Measurements from ENCODE around the gene IQUB. TPM values are rescaled to one million over a fixed set of nuclear protein-coding genes. Genes with fewer than 3 reads are reported as not detected.
"Not testable (repeated sequence)": the region's sequence is repeated elsewhere in the genome, so short reads cannot be mapped to it uniquely, and the experiment has no call there.

Gene IQUB
- total RNA-seq, 5 donors from 2014 or later (not counting 1 experiment from before 2014, with no cell fraction given): 0.09 TPM; not detected in 3

GRCh38 chr7:123480107-123480506 is 54.3 kb downstream of the IQUB start:
- no peaks in the 10 kb centered on the region for H3K27me3 ChIP-seq (replicated peaks in 1 of 2; ENCODE audit: control insufficient read depth in 2 of 2, extremely low read depth in 1 of 2, insufficient read depth in 2 of 2, low read length in 1 of 2)
- no peaks in the 10 kb centered on the region for H3K4me1 Mint-ChIP-seq
- H3K27me3 Mint-ChIP-seq: peaks cover 35 to 36% of the 10 kb centered on the region in 2 donors
- ChIA-PET CTCF (interaction anchor here in 1 of 2 donors (1.4 kb wide), 1 partner anchor 14 kb away, joined by 3 read pairs; no protein-coding TSS in a partner anchor), POLR2A (no interaction called here)
- H3K4me3 Mint-ChIP-seq: no peak overlapping the region
- no peaks in the 10 kb centered on the region for H3K4me1 ChIP-seq (ENCODE audit: control insufficient read depth in 1 of 2, extremely low read depth in 1 of 2, insufficient read depth in 2 of 2, low read length in 2 of 2)
- no peak overlapping the region for H3K27ac ChIP-seq (ENCODE audit: low read length)
- ATAC-seq (replicated peaks in 1 of 4) (no peak), DNase-seq (no peak)
- H3K9me3 Mint-ChIP-seq: peaks cover 0 to 4% (median 4%) of the 10 kb centered on the region in 3 donors
- no peaks in the 10 kb centered on the region for H3K9me3 ChIP-seq
- no peak overlapping the region for H3K4me3 ChIP-seq (ENCODE audit: control insufficient read depth in 1 of 2, extremely low read depth in 1 of 2, low read length in 1 of 2)
- no peaks in the 10 kb centered on the region for H3K36me3 Mint-ChIP-seq
- 80% methylated on average over 2 of the region's 3 CpGs for WGBS (ENCODE audit: insufficient coverage)
- no peaks in the 10 kb centered on the region for H3K36me3 ChIP-seq (ENCODE audit: control insufficient read depth in 2 of 2, extremely low read depth in 1 of 2, insufficient read depth in 1 of 2, low read length in 1 of 2)
- no peak overlapping the region for H3K27ac Mint-ChIP-seq

GRCh38 chr7:123478056-123478455 is 56.3 kb downstream of the IQUB start:
- H3K27me3 Mint-ChIP-seq: peaks cover 27 to 33% of the 10 kb centered on the region in 2 donors
- H3K9me3 ChIP-seq; H3K27ac ChIP-seq (ENCODE audit: low read length); H3K4me3 Mint-ChIP-seq; H3K4me1 ChIP-seq (ENCODE audit: control insufficient read depth in 1 of 2, extremely low read depth in 1 of 2, insufficient read depth in 2 of 2, low read length in 2 of 2); H3K9me3 Mint-ChIP-seq; H3K4me1 Mint-ChIP-seq; H3K36me3 Mint-ChIP-seq; H3K36me3 ChIP-seq (ENCODE audit: control insufficient read depth in 2 of 2, extremely low read depth in 1 of 2, insufficient read depth in 1 of 2, low read length in 1 of 2); H3K27ac Mint-ChIP-seq; CTCF ChIA-PET; H3K27me3 ChIP-seq (replicated peaks in 1 of 2; ENCODE audit: control insufficient read depth in 2 of 2, extremely low read depth in 1 of 2, insufficient read depth in 2 of 2, low read length in 1 of 2); H3K4me3 ChIP-seq (ENCODE audit: control insufficient read depth in 1 of 2, extremely low read depth in 1 of 2, low read length in 1 of 2); POLR2A ChIA-PET; DNase-seq; ATAC-seq (replicated peaks in 1 of 4): not testable (repeated sequence)
- WGBS (ENCODE audit: insufficient coverage): no CpG with 5 or more reads among the region's 1 CpG

GRCh38 chr7:123472750-123473445 is 61.5 kb downstream of the IQUB start:
- ChIA-PET POLR2A (no interaction called here), CTCF (interaction anchor here in 1 of 2 donors (0.6 kb wide), 1 partner anchor 163 kb away, joined by 4 read pairs; no protein-coding TSS in a partner anchor)
- Mint-ChIP-seq H3K9me3 (peaks cover 0 to 4% (median 4%) of the 10 kb centered on the region in 3 donors), H3K27me3 (peaks cover 17 to 18% of the 10 kb centered on the region in 2 donors), H3K4me1 (peaks cover 0 to 2% (median 0%) of the 10 kb centered on the region in 3 donors), H3K4me3 (no peak overlapping the region), H3K36me3 (no peaks in the 10 kb centered on the region), H3K27ac (no peak overlapping the region)
- Histone ChIP-seq H3K27ac (ENCODE audit: low read length) (no peak overlapping the region), H3K4me1 (ENCODE audit: control insufficient read depth in 1 of 2, extremely low read depth in 1 of 2, insufficient read depth in 2 of 2, low read length in 2 of 2) (no peaks in the 10 kb centered on the region), H3K4me3 (ENCODE audit: control insufficient read depth in 1 of 2, extremely low read depth in 1 of 2, low read length in 1 of 2) (no peak overlapping the region), H3K36me3 (ENCODE audit: control insufficient read depth in 2 of 2, extremely low read depth in 1 of 2, insufficient read depth in 1 of 2, low read length in 1 of 2) (no peaks in the 10 kb centered on the region), H3K27me3 (replicated peaks in 1 of 2; ENCODE audit: control insufficient read depth in 2 of 2, extremely low read depth in 1 of 2, insufficient read depth in 2 of 2, low read length in 1 of 2) (no peaks in the 10 kb centered on the region), H3K9me3 (no peaks in the 10 kb centered on the region)
- DNase-seq: no peak
- no peak for ATAC-seq (replicated peaks in 1 of 4)
- WGBS (ENCODE audit: insufficient coverage): no CpG with 5 or more reads among the region's 2 CpGs

GRCh38 chr7:123472327-123472726 is 62.1 kb downstream of the IQUB start:
- H3K4me3 ChIP-seq (ENCODE audit: control insufficient read depth in 1 of 2, extremely low read depth in 1 of 2, low read length in 1 of 2): no peak overlapping the region
- ATAC-seq (replicated peaks in 1 of 4): no peak
- no peaks in the 10 kb centered on the region for H3K4me1 ChIP-seq (ENCODE audit: control insufficient read depth in 1 of 2, extremely low read depth in 1 of 2, insufficient read depth in 2 of 2, low read length in 2 of 2)
- Mint-ChIP-seq H3K27ac (no peak overlapping the region), H3K36me3 (no peaks in the 10 kb centered on the region), H3K9me3 (peaks cover 0 to 4% (median 4%) of the 10 kb centered on the region in 3 donors), H3K27me3 (peaks cover 13 to 14% of the 10 kb centered on the region in 2 donors), H3K4me1 (peaks cover 0 to 2% (median 0%) of the 10 kb centered on the region in 3 donors), H3K4me3 (no peak overlapping the region)
- H3K36me3 ChIP-seq (ENCODE audit: control insufficient read depth in 2 of 2, extremely low read depth in 1 of 2, insufficient read depth in 1 of 2, low read length in 1 of 2): no peaks in the 10 kb centered on the region
- H3K27me3 ChIP-seq (replicated peaks in 1 of 2; ENCODE audit: control insufficient read depth in 2 of 2, extremely low read depth in 1 of 2, insufficient read depth in 2 of 2, low read length in 1 of 2): no peaks in the 10 kb centered on the region
- POLR2A ChIA-PET: no interaction called here
- CTCF ChIA-PET: no interaction called here
- no peak overlapping the region for H3K27ac ChIP-seq (ENCODE audit: low read length)
- DNase-seq: no peak
- WGBS (ENCODE audit: insufficient coverage): 91% methylated on average over 2 of the region's 2 CpGs
- H3K9me3 ChIP-seq: no peaks in the 10 kb centered on the region

DNA sequence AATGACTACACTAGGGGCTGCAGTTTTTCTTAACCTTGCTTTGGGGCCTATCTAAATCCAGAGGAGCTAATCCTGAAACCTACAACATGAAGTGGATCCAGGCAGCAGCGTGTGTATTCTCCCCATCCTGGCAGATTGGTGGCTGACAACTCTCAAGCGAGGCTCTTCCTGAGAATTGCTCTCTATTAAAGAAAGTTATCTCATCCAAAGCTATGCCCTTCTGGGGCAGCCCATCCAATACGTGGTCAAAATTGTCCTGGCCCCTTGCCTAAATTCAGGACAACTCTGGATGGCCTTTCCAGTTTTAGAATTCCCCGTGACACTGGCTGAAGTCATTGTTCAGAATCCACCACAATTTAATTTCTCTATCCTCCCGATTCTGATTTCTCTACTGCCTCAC is 66.1 kb downstream of the IQUB start:
- no peaks in the 10 kb centered on the region for H3K4me1 Mint-ChIP-seq
- no peak overlapping the region for H3K27ac Mint-ChIP-seq
- no peaks in the 10 kb centered on the region for H3K4me1 ChIP-seq (ENCODE audit: control insufficient read depth in 1 of 2, extremely low read depth in 1 of 2, insufficient read depth in 2 of 2, low read length in 2 of 2)
- no peak overlapping the region for H3K4me3 ChIP-seq (ENCODE audit: control insufficient read depth in 1 of 2, extremely low read depth in 1 of 2, low read length in 1 of 2)
- DNase-seq: no peak
- no peaks in the 10 kb centered on the region for H3K36me3 ChIP-seq (ENCODE audit: control insufficient read depth in 2 of 2, extremely low read depth in 1 of 2, insufficient read depth in 1 of 2, low read length in 1 of 2)
- peaks cover 0 to 10% of the 10 kb centered on the region in 2 donors for H3K27me3 Mint-ChIP-seq
- POLR2A ChIA-PET: no interaction called here
- no peak for ATAC-seq (replicated peaks in 1 of 4)
- no peaks in the 10 kb centered on the region for H3K36me3 Mint-ChIP-seq
- CTCF ChIA-PET: no interaction called here
- no peak overlapping the region for H3K4me3 Mint-ChIP-seq
- WGBS (ENCODE audit: insufficient coverage): 65% methylated on average over 3 of the region's 5 CpGs
- H3K27ac ChIP-seq (ENCODE audit: low read length): no peak overlapping the region
- no peaks in the 10 kb centered on the region for H3K27me3 ChIP-seq (replicated peaks in 1 of 2; ENCODE audit: control insufficient read depth in 2 of 2, extremely low read depth in 1 of 2, insufficient read depth in 2 of 2, low read length in 1 of 2)
- H3K9me3 Mint-ChIP-seq: no peaks in the 10 kb centered on the region
- no peaks in the 10 kb centered on the region for H3K9me3 ChIP-seq

DNA sequence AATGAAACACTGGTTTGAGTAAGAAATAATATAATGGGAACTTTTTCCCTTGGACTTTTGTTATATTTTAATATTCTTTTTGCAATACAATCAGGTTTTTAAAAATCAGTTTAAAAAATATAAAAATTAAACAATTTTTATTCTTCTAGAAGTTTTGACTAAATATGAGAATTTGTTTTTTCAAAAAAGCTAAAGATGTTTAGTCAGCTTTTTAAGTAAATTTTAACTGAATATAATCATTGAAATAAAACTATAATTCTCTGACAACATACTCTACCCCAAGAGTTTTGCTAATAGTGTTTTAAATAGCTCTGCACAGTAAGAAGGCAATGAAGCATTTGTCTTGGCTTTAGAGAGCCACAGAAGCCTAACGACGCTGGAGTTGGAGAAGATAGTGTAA is 70.5 kb downstream of the IQUB start:
- Histone ChIP-seq H3K27me3 (replicated peaks in 1 of 2; ENCODE audit: control insufficient read depth in 2 of 2, extremely low read depth in 1 of 2, insufficient read depth in 2 of 2, low read length in 1 of 2) (no peaks in the 10 kb centered on the region), H3K4me1 (ENCODE audit: control insufficient read depth in 1 of 2, extremely low read depth in 1 of 2, insufficient read depth in 2 of 2, low read length in 2 of 2) (no peaks in the 10 kb centered on the region), H3K4me3 (ENCODE audit: control insufficient read depth in 1 of 2, extremely low read depth in 1 of 2, low read length in 1 of 2) (no peak overlapping the region), H3K9me3 (no peaks in the 10 kb centered on the region), H3K36me3 (ENCODE audit: control insufficient read depth in 2 of 2, extremely low read depth in 1 of 2, insufficient read depth in 1 of 2, low read length in 1 of 2) (no peaks in the 10 kb centered on the region), H3K27ac (ENCODE audit: low read length) (no peak overlapping the region)
- Mint-ChIP-seq H3K27me3 (peaks cover 1 to 13% of the 10 kb centered on the region in 2 donors), H3K4me1 (no peaks in the 10 kb centered on the region), H3K27ac (no peak overlapping the region), H3K36me3 (no peaks in the 10 kb centered on the region), H3K9me3 (no peaks in the 10 kb centered on the region), H3K4me3 (no peak overlapping the region)
- ATAC-seq (replicated peaks in 1 of 4) (no peak), DNase-seq (no peak)
- POLR2A ChIA-PET: no interaction called here
- WGBS (ENCODE audit: insufficient coverage): no CpG with 5 or more reads among the region's 2 CpGs
- CTCF ChIA-PET: no interaction called here
